ENCODE data around the gene RPLP2.
A peak's percentile ranks its signal among the peaks of the same experiment; 100 is the strongest.

Gene RPLP2

DNA sequence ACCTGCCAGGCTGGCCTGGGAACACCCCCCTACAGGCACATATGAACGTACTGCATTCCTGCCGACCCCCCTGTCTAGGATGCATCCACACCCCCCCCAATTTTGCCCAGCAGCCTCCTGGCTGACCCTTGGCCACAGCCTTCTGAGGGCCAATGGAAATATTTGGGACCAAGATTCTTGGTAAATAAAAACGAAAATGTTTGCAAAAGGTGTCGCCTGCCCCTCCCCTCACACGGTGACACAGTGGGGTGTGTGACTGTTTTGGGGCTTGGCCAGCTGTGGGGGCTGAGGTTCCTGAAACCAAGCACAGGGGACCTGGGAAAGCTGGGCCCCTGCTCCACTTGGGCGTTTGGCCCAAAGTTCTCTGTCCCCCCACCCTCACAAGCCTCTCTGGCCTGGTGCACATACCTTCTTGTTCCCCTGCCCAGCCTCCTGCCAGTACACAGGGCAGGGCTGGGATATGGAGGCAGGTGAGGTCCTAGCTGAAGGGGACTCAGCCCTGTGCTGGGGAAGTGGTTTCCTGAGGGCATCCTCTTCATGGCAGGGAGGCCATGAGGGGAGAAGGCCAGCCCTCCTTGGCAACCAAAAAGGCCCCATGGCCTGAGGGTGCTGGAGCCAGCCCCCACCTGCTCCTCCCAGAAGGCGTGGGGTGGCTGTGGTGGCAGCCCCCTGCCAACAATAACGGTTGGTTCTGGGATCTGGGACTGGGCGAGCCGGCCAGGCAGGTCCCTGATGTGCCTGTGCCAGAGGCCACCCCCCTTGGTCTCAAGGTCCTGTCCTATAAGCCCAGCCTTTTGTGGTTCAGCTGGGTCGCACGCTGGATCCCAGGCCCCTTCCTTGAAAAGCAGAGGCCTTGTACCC, 15.8 kb downstream of the RPLP2 start:
- DNase-seq: no peak

DNA sequence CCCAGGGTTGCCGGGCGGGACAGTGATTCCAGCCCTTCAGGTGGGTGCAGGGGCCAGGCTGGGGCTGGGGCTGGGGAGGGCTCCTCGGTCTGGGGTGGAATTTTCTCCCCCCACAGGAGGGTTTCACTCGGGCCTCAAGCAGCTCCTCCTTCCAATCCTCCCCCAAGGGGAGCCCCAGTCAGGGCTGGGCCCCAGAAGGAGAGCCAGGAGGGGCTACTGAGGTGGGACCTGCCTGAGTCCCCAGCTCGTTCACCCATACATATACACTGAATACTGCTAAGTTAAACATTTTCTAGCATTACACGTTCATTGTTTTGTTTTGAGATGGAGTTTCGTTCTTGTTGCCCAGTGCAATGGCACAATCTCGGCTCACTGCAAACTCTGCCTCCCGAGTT, 16.5 kb downstream of the RPLP2 start:
- DNase-seq: no peak

DNA sequence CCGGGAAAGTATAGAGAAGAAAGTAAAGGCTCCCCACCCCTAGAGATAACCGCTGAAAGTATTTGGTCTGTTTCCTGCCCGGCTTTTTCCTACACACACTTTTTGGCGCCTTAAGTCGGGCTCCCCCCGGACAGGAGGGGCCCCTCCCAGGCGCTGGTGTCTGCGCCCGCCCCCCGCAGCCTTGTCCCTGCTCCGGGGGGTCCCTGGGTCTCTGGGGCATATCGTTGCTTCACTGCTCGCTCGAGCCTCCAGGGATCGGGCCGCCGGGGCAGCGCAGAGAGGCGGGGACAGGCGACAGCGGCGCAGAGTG, 17.0 kb downstream of the RPLP2 start:
- DNase-seq: no peak

DNA sequence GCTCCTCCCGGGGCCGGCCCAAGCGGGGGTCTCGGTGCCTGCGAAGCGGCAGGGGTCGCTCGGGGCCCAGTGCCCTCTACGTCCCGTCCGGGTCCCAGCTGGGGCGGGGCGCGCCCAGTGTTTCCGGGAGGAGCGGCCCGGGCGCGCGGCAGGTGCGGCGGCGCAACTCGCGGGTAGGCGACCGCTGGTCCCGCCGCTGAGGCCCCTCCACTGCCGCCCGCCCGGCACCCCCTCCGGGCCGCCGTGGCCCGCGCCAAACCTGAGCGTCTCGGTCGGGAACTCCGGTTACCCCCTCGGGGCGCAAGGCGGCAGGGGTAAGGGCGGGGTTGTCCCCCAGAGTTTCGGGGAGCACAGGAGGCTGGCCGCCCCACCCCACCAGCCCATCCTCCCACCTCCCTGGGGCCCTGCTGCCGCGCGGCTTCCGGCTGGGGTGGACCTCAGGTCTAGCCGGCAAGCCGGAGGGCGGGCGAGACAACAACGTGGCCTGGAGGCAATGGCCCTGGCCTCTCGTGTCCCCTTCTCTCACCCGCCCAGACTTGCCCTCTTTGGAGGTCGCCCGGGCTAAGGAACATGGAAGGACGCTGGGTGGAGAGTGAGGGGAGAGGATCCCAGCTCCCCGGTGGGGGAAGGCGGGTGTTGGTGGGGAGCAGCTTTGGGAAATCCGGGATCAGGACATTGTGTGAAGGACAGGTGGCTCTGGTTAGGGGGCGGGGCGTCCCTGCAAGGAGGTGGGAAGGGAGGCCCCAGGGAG, 17.6 kb downstream of the RPLP2 start:
- DNase-seq: no peak

DNA sequence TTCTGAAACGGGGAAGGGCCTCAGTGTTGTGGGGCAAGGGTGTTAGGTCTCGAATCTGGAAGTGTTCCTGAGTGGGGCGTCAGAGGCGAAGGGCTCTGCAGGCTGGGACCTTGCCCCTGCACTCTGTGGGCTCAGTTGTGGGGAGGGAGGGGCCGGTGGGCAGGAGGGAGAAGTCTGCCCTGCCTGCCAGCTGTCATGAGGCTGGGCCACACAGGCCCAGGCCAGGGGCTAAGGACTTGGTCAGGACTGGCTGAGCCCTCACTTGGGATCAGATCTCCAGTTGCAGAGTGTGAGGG, 18.1 kb downstream of the RPLP2 start, which contains the start of gene CRACR2B:
Gene CRACR2B (plus strand): TSS at position 23 of the 296 bp plus-strand sequence. CDS start 689 bp downstream, outside the sequence.
- no peak for DNase-seq

DNA sequence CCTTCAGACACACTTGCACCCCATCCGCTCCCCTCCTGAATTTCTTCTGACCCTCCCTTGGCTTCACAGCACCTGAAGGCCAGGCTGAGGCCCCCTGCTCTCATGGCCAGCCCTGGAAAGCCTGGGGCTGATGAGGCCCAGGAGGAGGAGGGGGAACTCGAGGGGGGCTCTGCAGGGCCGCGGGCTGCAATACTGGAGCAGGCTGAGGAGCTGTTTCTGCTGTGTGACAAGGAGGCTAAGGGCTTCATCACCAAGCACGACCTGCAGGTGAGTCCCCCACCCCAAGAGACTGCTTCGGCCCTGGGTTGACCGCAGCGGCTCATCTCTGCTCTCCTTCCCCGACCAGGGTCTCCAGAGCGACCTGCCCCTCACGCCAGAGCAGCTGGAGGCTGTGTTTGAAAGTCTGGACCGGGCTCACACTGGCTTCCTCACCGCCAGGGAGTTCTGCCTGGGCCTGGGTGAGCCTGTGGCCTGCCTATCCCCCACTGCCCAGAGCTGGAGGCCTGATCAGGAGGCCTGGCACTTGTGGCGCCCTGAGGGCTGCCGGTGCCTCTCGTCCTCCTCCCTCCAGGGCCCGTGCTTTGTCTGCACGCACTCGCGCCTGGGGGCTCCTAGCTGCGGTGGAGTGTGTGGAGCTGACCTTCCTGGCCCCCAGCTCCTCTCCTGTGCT, 18.9 kb downstream of the RPLP2 start:
- no peak for DNase-seq

DNA sequence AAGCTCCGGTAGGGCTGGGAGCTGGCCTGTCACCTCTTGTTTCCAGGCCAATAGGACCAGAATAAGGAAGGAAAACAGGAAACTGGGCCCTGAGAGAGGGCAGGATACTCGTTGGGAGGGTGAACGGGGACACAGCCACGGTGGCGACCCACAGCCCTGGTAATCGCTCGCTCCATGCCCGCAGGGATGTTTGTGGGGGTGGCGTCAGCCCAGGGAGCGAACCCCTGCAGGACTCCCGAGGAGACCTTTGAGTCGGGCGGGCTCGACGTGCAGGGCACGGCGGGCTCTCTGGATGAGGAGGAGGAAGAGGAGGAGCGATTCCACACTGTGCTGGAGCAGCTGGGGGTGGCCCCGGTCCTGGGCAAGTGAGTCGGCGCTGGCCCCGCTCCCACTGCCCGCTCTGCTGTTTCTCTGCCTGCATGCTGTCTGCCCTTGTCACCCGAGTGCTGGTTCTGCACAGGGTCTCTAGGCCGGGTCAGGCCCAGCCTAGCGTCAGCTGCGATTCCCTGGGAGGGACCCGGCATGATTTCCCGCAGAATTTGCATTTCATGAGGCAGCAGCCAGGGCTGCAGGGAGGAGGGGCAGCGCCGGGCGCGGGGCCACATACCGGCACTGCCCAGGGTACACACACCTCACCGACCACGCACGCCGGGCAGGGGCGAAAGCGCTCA, 19.5 kb downstream of the RPLP2 start:
- no peak for DNase-seq

DNA sequence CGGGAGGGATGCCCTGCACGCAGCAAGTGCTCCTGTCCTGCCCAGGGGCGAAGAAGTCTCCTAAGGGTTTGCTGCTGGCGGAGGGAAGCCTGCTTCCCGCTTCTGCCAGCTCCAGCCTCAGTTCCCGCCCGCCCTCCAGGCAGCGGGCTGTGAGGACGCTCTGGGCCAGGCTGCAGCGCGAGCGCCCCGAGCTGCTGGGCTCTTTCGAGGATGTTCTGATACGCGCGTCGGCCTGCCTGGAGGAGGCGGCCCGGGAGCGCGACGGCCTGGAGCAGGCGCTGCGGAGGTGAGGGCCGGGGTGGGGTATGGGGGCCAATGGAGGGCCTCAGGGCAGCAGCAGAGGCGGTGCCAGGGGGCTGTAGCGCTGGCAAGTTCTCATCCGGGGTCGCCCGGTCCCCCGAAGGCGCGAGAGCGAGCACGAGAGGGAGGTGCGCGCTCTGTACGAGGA, 20.1 kb downstream of the RPLP2 start:
- no peak for DNase-seq

DNA sequence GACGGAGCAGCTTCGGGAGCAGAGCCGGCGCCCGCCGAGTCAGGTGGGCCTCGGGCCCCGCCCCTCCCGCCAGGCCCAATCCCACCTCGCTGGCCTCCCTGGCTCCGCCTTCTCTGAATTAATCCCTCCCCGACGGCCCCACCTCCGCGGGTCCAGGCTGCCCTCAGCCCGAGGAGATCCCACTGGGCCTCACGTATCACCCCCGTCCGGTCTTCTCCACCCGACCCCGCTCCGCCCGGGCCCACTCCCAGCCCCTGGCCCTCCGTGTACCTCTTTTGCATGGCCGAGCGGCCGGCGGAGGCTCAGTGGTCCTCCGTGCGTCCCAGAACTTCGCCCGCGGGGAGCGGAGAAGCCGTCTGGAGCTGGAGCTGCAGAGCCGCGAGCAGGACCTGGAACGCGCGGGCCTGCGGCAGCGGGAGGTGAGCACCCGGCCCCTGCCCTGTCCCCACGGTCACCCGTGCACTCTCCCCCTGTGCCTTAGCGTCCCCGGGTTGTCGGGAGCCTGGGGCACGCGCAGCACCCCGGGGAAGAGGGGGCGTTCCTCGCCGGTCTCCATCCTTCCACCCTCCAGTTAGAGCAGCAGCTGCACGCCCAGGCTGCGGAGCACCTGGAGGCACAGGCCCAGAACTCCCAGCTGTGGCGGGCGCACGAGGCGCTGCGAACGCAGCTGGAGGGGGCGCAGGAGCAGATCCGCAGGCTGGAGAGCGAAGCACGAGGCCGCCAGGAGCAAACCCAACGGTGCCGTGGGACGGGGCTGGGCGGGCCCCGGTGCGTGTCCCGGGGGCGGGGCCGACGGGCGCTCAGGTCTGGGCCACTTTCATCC, 20.7 kb downstream of the RPLP2 start:
- DNase-seq: peak; percentile 86

DNA sequence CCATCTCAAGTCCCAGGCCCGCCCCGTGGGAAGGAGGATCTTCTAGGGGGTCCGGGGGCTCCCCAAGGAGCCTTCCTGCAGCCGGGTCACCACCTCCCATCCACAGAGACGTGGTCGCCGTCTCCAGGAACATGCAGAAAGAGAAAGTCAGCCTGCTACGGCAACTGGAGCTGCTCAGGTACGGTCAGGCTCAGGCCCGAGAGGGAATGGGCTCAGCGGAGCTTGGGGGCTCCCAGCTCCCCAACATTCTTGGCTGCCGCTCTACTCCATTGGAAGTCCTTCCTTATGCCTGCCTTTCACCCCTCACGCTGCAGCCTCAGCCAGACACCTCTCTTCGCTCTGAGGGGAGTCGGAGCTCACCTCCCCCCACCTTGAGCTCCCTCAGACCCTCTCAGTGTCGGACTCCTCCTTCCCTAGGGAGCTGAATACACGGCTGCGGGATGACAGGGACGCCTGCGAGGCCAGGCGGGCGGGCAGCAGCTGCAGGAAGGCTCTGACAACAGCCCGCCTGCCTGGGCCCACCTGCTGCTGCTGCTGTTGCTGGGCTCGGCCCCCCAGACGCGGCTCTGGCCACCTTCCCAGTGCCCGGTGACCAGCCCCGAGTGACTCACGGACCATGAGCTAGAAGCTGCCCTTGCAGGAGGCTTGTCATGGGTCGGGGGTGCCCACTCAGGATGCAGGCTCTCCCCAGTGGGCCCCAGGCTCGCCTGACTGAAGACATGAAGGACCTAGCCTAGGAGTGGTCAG, 21.5 kb downstream of the RPLP2 start:
- DNase-seq: no peak

DNA sequence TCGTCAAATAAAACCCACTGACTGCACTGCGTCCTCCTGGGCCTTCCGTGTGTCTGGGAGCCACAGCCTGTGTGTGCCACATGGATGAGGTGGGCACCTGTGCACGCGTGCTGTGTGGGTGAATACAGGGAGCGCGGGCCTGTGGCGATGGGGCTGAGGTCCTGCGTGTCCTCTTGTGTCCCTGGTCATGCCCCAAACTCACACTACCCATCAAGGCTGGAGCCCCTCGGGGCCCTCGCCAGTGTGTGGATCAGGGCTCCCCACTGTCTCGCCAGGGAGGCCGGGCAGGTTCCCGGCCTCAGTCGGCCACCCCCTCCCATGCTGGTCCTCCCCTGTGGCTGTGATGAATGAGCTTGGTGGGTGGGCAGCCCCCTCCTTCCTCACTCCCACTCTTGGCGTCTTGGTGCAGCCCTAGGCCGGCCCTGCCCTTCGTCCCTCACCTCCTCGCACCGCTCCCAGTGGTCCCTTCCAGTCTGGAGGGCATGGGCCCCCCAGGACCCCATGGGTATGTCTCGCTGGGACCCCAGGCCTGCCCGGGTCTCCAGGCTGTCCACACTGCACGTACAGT, 22.3 kb downstream of the RPLP2 start:
- no peak for DNase-seq

DNA sequence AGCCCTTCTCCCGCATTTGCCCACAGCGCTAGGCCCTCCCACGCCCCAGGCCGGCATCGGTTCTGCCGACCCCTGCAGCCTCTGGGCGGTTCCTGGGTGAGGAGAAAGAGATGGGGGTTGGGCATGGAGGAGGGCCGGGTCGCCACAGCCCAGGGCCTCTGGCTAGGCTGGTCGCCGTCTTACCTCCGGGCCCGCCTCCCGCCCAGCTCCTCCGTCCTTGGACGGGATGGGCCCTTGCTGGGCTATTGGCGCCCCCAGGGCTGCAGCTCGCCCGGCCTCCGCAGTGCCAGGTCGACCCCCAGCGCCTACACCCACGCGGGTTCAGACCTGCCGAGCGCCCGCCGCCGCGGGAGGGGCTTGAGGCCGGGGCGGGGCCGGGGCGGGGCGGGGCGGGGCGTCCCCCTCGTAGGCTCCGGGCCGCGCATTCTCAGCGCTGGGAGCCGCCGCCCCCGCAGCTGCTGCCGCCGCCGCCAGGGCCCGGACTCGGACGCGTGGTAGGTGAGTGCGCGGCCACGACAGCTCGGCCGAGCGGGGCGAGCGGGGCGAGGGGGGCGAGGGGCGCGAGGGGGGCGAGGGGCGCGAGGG, 22.9 kb downstream of the RPLP2 start, which contains the start of gene CD151:
Gene CD151 (plus strand): TSS at position 424 of the 585 bp plus-strand sequence. CDS start 3,118 bp downstream, outside the sequence.
- DNase-seq: peak; percentile 84

DNA sequence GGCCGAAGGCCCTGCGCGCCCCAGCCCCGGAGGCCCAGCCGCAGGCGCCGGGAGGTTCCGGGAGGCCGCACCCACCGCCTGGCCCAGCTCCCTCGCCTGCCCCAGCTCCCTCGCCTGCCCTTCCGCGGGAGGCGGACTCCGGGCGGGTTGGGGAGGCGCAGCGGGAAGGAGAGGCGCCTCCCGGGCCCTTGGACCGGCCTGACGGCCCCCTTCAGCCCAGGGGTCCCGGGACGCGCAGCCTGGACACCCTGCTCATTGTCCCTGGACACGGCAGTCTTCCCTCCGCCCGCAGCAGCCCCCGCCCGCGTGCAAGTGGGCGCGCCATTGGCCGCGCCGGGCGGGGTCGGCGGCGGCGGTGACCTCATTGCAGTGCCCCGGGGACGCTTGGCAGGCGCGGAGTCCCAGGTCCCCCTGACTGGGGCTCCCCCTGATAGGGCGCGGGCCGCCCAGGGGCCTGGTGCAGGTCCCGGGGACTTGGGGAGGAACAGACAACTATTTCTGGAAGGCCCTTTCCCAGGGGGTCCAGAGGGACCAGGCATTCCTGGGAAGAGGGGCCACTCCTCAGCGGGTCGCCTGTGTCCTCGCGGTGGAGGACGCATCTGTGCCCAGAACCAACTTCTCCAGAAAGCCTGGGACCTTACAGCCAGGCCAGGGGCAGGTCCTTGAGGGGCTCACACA, 23.5 kb downstream of the RPLP2 start:
- peak; percentile 75 for DNase-seq

DNA sequence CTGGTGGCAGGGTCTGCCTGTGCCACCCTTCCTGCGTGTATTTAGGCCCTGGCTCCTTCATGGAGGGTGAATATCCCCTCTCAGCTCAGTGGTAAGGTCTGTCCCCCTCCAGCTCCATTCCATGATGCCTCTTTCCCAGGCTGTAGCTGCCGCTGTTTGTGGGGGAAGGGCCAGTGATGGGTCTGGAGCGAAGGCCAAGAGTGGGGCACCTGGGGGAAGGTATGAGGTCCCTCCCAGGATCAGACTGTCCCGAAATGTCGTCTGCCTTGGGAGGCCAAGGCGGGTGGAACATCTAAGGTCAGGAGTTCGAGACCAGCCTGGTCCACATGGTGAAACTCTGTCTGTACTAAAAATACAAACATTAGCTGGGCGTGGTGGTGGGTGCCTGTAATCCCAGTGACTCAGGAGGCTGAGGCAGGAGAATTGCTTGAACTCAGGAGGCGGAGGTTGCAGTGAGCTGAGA, 24.1 kb downstream of the RPLP2 start:
- DNase-seq: no peak

DNA sequence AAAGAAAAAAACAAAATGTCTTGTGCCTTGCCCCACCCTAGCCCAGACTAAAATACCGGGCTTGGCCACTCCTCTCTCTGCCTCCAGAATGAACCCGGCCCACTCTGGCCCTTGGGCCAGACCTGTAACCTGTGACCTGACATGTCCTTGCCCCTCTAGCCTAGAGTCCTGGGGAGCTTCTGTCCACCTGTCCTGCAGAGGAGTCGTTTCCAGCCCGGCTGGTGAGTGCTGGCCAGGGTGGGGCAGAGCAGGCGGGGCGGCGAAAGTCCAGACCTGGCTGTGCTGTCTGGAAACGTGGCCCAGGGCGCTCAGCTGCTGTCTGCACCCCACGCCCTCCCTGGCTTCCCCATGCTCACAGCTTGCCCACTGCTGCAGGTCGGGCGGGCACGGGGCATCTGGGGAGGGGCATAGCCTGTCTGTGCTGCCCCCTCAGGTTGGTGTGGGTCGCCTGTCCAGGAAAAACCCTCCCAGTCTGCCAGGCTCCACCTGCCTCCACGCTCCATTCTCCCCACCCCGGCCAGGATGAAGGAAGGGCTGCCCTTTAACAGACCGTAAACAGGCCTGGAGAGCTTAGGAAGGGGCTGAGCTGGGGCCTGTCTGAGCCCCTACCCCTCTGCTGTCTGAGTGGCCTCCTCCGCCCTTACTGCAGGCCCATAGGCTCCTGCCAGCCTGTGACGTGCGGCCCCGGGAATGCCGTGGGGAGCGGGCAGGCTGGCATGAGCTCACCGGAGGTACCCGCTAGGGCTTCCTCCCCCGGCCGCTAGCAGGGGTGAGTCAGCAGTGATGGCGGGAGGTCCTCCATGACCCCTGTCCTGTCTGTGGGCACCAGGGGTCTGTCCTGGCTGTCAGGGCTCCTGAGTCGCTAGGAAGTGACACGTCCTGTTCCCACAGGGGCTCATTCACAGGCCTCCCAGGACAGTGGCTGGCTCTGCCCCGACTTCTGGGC, 24.9 kb downstream of the RPLP2 start:
- DNase-seq: no peak

DNA sequence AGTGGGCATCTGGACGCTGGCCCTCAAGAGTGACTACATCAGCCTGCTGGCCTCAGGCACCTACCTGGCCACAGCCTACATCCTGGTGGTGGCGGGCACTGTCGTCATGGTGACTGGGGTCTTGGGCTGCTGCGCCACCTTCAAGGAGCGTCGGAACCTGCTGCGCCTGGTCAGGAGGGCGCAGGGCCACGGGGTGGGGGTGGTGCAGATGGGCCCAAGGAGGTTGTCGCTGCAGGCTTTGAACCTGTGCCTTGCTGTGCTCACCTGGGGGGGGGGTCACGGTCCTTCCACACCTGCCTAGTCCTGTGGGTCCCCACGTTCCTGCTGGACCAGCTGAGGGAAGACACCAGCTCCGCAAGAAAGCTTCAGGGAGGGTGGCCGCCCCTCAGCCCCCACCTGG, 26.5 kb downstream of the RPLP2 start:
- DNase-seq: no peak

DNA sequence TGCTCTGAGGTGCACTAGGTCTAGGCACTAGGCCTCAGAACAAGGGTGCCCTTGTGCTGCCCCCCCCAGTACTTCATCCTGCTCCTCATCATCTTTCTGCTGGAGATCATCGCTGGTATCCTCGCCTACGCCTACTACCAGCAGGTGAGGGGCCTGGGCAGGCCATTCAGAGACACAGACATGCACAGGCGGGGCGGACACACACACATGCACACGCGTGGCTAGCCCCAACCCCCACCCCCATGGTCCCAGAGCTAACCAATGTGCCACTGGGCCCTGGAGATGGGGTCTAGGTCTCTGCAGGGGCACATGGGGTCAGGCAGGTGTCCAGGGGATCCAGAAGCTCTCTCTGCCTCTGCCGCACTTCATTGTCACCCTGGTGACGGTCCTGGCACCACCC, 26.9 kb downstream of the RPLP2 start:
- no peak for DNase-seq

DNA sequence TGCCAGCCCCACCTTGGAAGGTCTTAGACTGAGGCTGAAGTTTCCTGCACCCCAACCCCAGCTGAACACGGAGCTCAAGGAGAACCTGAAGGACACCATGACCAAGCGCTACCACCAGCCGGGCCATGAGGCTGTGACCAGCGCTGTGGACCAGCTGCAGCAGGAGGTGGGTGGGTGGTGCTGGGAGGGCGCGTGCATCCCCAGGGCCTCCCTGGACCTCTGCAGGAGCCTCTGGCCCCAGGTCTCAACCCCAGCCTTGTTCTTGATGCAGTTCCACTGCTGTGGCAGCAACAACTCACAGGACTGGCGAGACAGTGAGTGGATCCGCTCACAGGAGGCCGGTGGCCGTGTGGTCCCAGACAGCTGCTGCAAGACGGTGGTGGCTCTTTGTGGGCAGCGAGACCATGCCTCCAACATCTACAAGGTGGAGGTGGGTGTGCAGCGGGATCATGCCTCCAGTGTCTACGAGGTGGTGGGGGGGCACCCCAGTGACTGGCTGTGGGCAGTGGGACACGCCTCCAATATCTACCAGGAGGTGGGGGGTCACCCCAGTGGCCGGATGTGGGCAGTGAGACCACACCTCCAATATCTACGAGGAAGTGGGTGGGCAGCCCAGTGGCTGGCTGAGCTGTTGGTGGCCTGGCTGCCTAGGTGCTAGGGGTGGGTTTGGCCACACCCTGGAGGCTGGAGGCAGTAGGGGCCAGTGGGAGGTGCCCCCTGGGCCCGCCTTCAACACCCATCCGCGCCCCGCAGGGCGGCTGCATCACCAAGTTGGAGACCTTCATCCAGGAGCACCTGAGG, 27.6 kb downstream of the RPLP2 start:
- no peak for DNase-seq

All from activated effector memory CD4-positive, alpha-beta T cell treated with anti-CD3 and anti-CD28 coated beads, Interleukin-2, amount 50 U/mL, for 16 hours (primary cell).